Uterus (tissue), 2 donors: Measurements from ENCODE around the gene SEMA3D.

ENCODE experiments used
- POLR2A ChIP-seq, 2 donors: fragments of 450-650 bp; IDR thresholded peaks; one replicate each; pipeline ENCODE4 v1.6.1; 2016; ENCODE audit warnings: antibody characterized with exemption in 2 of 2, mild to moderate bottlenecking in 1 of 2, moderate library complexity in 1 of 2
- TF ChIP-seq, protein P1 (sequence below), 4 experiments: fragments of 200-600 bp in 2 of 4; fragments of 450-650 bp in 2 of 4; sonication (generic) in 2 of 4; IDR thresholded peaks; one replicate each; pipeline ENCODE4 v1.5.1; 2016 to 2019; ENCODE audit warnings: antibody characterized with exemption in 4 of 4, mild to moderate bottlenecking in 2 of 4, moderate library complexity in 1 of 4

- TF ChIP-seq, protein P1, sequence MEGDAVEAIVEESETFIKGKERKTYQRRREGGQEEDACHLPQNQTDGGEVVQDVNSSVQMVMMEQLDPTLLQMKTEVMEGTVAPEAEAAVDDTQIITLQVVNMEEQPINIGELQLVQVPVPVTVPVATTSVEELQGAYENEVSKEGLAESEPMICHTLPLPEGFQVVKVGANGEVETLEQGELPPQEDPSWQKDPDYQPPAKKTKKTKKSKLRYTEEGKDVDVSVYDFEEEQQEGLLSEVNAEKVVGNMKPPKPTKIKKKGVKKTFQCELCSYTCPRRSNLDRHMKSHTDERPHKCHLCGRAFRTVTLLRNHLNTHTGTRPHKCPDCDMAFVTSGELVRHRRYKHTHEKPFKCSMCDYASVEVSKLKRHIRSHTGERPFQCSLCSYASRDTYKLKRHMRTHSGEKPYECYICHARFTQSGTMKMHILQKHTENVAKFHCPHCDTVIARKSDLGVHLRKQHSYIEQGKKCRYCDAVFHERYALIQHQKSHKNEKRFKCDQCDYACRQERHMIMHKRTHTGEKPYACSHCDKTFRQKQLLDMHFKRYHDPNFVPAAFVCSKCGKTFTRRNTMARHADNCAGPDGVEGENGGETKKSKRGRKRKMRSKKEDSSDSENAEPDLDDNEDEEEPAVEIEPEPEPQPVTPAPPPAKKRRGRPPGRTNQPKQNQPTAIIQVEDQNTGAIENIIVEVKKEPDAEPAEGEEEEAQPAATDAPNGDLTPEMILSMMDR (IDR thresholded peaks at IDR 0.05): no peak
- no peak for TF ChIP-seq POLR2A (IDR thresholded peaks at IDR 0.05)
These were observed 84.0 kb downstream of the SEMA3D start for GRCh38 chr7:85102813-85103350.
